HG02884 (cell line): ENCODE data around the gene SPTLC2.

ENCODE experiments used
- ATAC-seq: cut with Tn5 transposase; IDR thresholded peaks from one replicate; pipeline ENCODE4 v1.9.1; 2021; ENCODE audit warnings: mild to moderate bottlenecking, moderate library complexity; ENCODE audit not compliant: unreplicated experiment

Gene SPTLC2

GRCh38 chr14:77625360-77625759 is 8.9 kb upstream of the SPTLC2 start:
- no peak for ATAC-seq

DNA sequence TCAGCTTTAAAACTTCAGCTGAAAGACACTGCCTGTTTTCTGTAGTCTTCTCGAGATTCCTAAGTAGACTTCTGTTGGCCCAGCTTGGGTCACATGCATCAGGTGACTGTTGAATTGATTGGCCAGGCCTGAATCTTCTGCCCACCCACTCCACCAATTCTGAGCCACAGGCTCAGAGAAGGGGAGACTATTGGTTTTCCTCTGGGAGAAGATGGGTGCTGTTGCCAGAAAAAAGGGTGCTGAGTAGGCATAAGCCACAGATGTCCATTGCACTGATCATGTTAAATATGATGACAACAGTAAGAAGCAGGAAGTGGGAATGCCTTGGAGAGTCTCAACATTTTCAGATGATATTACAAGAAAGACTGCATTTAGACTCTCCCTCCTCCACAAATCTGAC is 6.8 kb upstream of the SPTLC2 start:
- ATAC-seq = no peak

DNA sequence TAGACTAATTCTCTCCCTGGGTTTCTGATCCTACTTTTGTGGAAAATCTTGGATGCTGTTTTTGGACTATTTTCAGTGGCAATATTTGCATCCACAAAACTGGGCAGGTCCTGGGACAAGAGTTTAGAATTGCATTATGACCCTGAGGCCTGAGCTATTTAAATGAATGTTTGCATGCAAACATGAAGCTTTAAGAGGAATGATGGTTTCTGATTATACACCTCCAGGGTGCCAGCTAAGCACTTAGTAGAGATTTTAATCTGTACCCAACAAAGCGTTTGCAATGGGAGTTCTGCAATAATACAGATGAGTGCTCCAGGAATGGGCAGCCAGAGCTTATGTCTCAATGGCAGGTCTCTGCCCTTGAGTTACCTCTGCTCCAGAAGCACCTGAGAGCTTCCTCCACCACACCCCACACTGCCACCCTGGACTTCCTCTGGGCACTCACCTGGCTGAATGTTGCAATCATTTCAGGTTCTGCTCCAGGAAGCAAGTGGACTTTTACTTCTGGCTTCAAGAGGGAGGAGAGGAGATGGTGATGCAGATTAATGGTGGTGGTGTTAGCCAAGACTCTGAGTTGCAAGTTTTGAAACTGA is 6.0 kb upstream of the SPTLC2 start:
- no peak for ATAC-seq

DNA sequence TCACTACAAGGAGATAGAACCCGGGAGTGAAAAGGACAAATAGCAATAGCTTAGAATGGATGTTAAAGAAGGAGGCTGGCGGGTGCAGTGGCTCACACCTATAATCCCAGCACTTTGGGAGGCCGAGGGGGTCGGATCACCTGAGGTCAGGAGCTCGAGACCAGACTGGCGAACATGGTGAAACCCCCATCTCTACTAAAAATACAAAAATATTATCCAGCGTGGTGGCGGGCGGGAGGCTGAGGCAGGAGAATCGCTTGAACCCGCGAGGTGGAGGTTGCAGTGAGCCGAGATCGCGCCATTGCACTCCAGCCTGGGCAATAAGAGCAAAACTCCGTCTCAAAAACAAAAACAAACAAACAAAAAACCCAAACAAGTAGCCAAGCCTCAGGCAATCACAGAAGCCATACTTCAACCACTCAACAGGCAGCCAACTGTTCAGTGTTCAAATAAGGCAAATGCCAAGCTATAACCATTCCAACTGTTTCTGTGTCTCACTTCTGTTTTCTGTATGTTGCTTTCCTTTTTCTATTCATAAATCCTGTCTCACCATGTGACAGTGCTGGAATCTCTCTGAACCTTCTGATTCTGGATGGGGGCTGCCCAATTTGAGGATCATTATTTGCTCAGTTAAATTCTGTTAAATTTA is 3.9 kb upstream of the SPTLC2 start:
- ATAC-seq = no peak

DNA sequence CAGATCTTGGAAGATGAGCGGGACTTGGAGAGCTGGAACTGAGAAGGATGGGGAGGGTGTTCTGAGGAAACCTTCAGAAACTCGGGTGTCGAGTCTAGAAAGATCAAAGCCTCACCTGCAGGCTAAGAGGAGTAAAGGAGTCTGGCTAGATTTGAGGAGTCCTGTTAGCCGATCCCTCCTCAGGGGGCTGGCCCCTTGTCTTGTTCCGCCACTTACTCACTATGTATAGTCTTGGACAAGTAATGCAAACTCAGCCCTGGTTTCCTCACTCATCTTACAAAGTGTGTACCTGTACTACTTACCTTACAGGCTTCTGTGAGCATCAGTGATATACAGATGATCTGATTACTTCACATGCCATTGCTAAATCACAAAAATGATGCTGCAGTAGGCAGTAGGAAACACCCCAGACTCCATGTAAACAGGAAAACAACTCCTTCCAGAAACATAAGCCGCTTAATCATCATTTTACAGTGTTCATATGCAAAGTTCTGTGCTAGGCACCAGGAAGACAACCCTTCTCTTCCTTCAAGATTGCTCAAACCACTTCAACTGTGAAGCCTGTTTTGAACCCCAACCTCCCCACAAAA is 2.0 kb upstream of the SPTLC2 start:
- no peak for ATAC-seq

GRCh38 chr14:77616133-77616453 is 344 bp downstream of the SPTLC2 start:
- ATAC-seq = peak; percentile 3

DNA sequence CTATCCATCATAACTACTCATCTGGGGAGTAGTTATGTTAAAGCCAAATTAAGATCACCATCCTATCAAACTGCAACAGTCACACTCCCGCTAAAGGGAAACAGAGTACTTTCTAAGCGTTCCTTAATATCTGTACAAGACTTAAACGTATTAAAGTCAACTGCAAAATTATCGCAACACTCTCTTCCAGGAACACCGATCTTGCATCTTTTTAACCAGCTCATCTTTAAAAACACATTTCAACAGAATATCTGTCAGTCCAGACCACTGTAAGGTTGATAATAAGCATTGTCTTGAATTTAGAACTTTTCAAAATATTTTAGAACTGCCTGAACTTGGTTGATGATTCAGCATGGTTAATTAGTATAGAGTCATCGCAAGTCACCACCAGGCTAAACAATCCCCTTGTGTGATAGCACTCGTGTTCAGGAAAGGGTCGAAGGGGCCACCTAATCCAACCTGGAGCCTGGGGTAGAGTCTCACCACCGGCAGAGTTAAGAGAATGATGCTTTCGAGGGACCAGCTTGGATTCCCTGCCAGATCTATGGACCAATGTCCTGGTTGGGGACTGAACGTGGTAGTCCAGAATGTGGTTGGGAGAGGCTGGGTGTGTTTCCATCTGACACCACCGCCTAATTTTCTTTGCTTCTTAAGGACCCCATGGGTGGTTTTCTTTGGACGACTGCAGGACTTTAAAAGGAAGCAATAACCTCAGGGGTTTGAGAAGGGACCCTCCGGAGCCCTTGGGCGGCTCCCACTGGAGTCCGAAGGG is 890 bp downstream of the SPTLC2 start:
- ATAC-seq = no peak

DNA sequence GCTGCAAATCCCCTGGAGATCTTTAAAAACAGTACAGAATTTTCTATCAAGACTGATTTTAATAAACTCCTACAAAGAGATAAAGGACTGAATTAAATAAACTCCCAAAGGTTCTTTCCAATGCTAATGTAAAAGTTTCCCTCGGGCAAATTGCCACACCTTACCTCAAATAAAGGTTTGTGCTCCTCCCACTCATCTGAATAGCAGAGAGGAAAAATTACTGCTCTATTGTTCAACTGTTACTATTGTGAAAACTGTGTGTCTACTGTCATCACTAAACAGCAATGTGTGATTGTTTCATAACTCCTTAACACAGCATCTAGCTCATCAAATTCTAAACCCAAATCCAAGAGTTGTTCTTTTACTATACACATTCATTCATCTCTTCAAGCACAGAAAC is 3.2 kb downstream of the SPTLC2 start:
- ATAC-seq = no peak

DNA sequence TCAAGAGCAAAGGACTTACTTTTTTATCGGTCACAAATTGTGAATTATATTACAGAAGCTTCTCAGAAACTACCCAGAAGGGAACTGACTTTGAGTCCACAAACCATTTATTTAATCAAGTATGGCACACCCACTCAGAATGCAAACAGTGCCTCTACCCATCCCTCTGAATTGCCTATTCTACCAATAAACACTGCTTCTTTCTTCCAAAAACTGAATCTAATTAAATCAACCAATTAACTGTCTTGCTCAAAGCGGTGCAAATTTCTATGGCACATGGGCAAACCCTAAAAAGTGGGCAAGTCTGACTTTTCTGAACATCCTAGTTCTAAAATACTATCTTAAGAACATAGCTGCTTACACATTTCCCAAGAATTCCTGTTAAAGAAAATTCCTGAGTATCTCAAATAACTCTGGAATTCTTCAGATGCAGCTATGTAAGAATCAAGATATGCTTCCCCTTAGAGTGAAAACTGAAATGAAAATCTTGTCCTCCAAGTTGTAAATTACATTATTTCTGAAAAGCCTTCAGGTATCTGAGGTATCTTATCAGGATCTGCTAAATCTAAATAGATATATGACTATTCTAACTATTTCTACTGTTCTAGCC is 4.3 kb downstream of the SPTLC2 start:
- no peak for ATAC-seq

DNA sequence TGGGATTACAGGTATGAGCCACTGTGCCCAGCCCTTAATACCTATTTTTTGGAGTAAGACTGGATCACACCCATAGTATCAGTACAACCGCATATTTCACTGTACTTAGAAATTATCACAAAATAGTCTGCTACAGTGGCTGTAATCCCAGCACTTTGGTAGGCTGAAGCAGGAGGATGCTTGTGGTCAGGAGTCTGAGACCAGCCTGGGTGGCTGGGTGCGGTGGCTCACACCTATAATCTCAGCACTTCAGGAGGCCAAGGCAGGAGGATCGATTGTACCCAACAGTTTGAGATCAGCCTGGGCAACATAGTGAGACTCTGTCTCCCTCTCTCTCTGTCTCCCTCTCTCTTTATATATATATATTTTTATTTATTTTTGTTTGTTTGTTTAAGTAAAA is 5.9 kb downstream of the SPTLC2 start:
- ATAC-seq = no peak

DNA sequence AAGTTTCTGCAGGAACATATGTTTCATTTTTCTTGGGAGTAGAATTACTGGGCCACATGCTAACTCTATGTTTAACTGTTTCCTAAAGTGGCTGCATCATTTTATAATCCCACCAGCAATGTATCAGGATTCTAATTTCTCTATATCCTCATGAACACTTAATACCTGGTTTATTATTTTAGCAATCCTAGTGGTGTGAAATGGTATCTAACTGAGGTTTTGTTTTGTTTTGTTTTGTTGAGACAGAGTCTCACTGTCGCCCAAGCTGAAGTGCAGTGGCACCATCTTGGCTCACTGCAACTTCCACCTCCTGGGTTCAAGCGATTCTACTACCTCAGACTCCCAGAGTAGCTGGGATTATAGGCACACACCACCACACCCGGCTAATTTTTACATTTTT is 6.5 kb downstream of the SPTLC2 start:
- no peak for ATAC-seq

DNA sequence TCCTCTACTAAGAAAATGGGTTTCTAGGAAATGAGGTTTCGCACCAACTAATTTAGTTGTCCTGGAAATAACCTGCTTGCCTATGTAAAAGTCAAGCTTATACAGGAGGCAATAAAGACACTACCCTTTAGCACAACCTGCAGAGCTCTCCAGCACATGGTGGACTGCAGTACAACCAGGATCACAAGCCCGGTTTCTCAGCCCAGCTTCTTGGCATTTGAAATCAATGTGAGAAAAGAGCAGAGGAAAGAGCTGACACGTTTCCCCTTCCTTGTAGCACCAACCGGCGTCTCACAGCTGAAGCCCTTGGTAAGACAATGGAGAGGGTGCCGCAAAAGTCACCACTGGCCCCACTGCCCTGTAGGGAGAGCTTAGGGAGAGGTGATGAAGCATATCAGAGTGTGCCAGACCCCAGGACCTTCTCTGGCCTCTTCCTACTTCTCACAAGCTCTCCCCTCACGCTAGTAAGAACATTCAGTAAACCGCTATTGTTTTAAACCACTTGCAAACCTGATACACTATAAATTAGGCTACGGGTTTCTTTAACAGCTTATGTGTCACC is 8.6 kb downstream of the SPTLC2 start:
- no peak for ATAC-seq

DNA sequence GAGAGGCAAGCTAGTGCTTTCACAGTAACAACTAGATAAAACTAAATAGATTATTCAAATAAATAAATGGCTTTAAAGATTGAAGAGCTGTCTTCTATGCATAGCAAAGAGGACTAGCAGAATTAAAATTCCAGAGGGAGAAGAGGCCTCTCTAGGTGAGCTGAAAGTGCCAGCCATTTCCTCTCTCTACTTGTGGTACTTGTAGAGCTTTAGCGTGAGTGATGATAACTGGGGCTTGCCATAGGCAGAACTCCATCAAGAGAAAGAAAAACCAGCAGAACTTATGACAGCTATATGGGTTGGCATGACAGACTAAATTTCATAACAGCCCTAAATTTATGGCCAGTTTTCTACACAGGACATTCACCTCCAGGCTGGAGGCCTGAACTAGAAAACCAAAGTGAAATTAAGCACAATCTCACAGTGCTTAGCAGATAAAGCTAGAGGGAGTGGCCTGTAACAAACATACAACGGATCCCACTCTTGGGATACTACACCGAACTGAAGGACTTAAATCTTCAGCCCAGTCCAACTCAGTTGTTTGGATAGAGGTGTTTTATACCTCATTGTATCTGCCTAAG is 11.0 kb downstream of the SPTLC2 start:
- ATAC-seq = no peak

DNA sequence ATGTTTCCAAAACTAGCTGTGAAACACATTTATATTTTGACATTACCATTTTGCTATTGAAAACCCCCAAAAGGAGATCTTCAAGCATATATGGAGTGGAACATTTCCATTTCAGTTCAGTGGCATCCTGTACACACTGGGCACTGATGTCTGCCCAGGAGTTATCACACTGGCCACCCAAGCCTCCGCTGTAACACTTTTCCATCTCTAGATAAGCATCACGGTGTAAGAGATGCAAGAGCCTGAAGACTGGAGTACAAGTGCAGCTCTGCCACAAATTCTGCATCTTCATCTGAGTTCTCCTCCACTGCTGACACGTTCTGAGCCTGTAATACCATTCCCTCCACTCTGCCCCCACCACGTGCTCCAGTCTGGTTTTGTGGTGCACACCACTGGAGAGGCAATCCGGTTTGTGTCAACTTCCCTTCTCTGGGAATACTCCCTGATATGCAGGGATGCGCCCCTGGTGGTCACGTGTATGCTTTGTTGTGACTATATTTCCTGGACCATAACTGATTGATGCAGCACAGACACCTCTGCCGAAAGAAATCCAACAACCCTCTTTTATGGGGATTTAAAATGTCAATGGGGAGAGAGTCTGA is 12.7 kb downstream of the SPTLC2 start:
- no peak for ATAC-seq

GRCh38 chr14:77603031-77603430 is 13.4 kb downstream of the SPTLC2 start:
- no peak for ATAC-seq

- no peak for ATAC-seq
Measured at GRCh38 chr14:77601846-77602619, 14.4 kb downstream of the SPTLC2 start.

DNA sequence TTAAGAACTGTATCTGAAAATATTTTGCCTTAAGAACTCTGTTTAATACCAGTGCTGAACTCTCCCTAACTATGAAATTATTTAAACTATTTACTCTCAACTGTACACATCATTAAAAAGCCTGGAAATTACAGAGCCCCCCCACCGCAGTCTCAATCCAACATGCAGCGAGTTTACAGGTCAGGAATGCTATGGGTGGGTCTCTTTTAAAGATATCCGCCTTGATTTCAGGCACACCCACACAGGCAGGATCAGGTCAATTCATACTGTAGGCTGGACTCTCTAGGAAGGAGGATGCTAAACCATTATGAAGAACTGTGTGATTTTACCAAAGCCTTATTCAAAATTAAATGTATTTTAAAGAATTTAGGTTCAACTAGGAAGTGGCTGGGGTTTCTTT is 16.5 kb downstream of the SPTLC2 start:
- ATAC-seq = no peak

DNA sequence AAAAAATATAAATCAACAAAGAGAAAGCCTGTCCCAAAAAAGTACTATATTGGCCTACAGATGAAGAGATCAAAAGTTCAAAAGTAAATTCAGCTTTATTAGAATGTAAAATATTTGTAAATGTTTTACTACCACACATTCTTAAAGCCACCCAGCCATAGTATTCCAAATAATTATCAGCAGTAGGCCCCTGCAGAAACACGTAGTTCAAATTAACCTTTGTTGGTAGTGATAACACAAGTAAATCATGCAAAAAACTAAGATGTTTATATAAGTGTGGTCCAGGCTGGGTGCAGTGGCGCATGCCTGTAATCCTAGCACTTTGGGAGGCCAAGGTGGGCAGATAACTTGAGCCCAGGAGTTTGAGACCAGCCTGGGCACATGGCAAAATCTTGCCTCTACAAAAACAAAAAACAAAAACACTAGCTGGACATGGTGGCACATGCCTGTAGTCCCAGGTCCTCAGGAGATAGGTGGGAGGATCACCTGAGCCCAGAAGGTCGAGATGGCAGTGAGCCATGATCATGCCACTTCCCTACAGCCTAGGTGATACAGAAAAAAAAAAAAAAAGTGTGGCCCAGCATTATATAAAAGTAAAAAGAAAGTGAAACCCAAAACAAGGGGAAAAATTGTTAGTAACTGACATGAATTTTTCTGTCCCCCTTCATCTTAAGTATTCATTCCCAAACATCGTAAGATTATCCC is 17.9 kb downstream of the SPTLC2 start:
- ATAC-seq = no peak

DNA sequence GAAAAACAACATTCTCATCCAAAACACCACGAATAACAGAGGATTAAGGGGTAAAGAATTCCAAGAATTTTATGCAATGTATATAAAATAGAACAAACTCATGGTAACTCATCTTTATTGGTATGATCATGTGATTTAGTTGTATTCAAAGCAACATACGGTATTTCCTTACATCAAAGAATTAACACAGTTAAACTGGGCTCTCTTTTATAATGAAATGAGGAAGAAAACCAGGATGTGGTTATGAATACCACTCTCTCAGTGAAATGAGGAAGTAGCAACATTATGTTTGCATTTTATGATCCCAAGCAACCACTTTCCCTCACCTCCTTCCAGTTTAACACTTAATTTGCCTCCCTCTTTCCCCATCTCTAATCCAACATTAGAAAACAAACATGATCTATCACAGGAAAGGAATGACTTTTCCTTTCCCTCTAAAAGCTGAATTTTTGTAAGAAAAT is 22.9 kb downstream of the SPTLC2 start:
- ATAC-seq = peak; percentile 67
